ENCODE results near the gene PTER.

DNA sequence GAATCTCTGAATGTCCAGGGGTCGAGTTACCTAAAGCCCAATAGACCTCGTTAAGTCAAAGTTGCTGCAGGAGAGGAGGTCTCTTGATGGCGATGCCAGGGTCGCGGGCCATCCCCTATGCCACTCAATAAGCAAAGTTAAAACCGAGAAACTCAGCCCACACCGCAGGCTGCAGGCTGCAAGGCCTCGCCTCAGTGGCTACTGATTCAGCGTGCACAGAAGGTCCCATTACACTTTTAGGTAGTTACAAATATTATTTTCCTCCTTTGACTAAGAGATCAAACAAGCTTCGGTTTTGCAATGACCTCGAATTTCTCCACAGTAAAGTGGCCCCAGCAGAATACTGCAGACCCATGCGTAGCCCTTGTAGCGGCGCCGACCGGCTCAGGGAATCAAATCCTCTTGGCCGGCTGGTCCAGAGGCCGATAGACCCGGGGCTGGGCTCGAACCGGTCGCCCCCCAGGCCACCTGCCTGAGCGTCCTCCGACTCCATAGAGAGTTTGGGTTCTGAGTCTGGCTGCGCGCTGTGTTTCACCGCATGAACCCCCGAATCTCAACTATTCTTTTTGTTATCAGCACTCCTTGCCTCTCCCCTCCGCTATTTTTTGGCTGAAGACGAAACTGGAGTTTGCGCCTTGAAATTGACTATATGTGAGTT, 82.6 kb downstream of the PTER start:
- TF ChIP-seq, protein P1, sequence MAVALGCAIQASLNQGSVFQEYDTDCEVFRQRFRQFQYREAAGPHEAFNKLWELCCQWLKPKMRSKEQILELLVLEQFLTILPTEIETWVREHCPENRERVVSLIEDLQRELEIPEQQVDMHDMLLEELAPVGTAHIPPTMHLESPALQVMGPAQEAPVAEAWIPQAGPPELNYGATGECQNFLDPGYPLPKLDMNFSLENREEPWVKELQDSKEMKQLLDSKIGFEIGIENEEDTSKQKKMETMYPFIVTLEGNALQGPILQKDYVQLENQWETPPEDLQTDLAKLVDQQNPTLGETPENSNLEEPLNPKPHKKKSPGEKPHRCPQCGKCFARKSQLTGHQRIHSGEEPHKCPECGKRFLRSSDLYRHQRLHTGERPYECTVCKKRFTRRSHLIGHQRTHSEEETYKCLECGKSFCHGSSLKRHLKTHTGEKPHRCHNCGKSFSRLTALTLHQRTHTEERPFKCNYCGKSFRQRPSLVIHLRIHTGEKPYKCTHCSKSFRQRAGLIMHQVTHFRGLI (CRISPR knock-in tag; IDR thresholded peaks at IDR 0.05): no peak
- TF ChIP-seq TEAD4 (IDR thresholded peaks at IDR 0.05; ENCODE audit: low read length) (no peak), TEAD4 (CRISPR knock-in tag; IDR thresholded peaks at IDR 0.05; ENCODE audit: borderline replicate concordance) (no peak), MAZ (CRISPR knock-in tag; conservative IDR thresholded peaks at IDR 0.05 in 1 of 2, IDR thresholded peaks at IDR 0.05 in 1 of 2) (no peak), BCL6 (CRISPR knock-in tag; IDR thresholded peaks at IDR 0.05) (no peak), BRD4 (IDR thresholded peaks at IDR 0.05) (no peak), ZNF253 (CRISPR knock-in tag; conservative IDR thresholded peaks at IDR 0.05) (no peak), CTCF (IDR thresholded peaks at IDR 0.05 in 2 of 3, conservative IDR thresholded peaks at IDR 0.05 in 1 of 3; ENCODE audit: insufficient read depth in 2 of 3, low read depth in 1 of 3, low read length in 3 of 3) (no peak), CBX5 (IDR thresholded peaks at IDR 0.05; ENCODE audit: borderline replicate concordance, low read depth) (no peak), HDGF (IDR thresholded peaks at IDR 0.05) (no peak), KAT7 (CRISPR knock-in tag; IDR thresholded peaks at IDR 0.05; ENCODE audit: borderline replicate concordance) (no peak), SRSF1 (IDR thresholded peaks at IDR 0.05; ENCODE audit: low read depth, low read length) (no peak), KDM4B (IDR thresholded peaks at IDR 0.05; ENCODE audit: borderline replicate concordance in 2 of 2, low read depth in 1 of 2) (no peak), LEF1 (IDR thresholded peaks at IDR 0.05) (no peak)
- TF ChIP-seq, protein P2, sequence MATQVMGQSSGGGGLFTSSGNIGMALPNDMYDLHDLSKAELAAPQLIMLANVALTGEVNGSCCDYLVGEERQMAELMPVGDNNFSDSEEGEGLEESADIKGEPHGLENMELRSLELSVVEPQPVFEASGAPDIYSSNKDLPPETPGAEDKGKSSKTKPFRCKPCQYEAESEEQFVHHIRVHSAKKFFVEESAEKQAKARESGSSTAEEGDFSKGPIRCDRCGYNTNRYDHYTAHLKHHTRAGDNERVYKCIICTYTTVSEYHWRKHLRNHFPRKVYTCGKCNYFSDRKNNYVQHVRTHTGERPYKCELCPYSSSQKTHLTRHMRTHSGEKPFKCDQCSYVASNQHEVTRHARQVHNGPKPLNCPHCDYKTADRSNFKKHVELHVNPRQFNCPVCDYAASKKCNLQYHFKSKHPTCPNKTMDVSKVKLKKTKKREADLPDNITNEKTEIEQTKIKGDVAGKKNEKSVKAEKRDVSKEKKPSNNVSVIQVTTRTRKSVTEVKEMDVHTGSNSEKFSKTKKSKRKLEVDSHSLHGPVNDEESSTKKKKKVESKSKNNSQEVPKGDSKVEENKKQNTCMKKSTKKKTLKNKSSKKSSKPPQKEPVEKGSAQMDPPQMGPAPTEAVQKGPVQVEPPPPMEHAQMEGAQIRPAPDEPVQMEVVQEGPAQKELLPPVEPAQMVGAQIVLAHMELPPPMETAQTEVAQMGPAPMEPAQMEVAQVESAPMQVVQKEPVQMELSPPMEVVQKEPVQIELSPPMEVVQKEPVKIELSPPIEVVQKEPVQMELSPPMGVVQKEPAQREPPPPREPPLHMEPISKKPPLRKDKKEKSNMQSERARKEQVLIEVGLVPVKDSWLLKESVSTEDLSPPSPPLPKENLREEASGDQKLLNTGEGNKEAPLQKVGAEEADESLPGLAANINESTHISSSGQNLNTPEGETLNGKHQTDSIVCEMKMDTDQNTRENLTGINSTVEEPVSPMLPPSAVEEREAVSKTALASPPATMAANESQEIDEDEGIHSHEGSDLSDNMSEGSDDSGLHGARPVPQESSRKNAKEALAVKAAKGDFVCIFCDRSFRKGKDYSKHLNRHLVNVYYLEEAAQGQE (IDR thresholded peaks at IDR 0.05; ENCODE audit: borderline replicate concordance): no peak
- TF ChIP-seq, protein P2 (CRISPR knock-in tag; IDR thresholded peaks at IDR 0.05; ENCODE audit: low read depth): no peak

Measured in K562 (cell line).